ENCODE measurements around the gene HLA-G. TPM values are rescaled to one million over a fixed set of nuclear protein-coding genes. Genes with fewer than 3 reads are reported as not detected.
"Not testable (repeated sequence)": the region's sequence is repeated elsewhere in the genome, so short reads cannot be mapped to it uniquely, and the experiment has no call there.

HLA-G gene
- total RNA-seq (2021; ENCODE audit: unreplicated experiment) (not detected), Bru-seq, nascent RNA (percentile 20 among the genes with signal in this experiment), BruChase-seq, experiment 1, labeled RNA remaining after a 6-hour chase (percentile 27 among the genes with signal in this experiment), BruChase-seq, experiment 2, labeled RNA remaining after a 2-hour chase (percentile 15 among the genes with signal in this experiment)
- polyA plus RNA-seq (2012) = 0.11 TPM in 1 of 2 replicates, not detected in the other
- long read RNA-seq = 0 reads

DNA sequence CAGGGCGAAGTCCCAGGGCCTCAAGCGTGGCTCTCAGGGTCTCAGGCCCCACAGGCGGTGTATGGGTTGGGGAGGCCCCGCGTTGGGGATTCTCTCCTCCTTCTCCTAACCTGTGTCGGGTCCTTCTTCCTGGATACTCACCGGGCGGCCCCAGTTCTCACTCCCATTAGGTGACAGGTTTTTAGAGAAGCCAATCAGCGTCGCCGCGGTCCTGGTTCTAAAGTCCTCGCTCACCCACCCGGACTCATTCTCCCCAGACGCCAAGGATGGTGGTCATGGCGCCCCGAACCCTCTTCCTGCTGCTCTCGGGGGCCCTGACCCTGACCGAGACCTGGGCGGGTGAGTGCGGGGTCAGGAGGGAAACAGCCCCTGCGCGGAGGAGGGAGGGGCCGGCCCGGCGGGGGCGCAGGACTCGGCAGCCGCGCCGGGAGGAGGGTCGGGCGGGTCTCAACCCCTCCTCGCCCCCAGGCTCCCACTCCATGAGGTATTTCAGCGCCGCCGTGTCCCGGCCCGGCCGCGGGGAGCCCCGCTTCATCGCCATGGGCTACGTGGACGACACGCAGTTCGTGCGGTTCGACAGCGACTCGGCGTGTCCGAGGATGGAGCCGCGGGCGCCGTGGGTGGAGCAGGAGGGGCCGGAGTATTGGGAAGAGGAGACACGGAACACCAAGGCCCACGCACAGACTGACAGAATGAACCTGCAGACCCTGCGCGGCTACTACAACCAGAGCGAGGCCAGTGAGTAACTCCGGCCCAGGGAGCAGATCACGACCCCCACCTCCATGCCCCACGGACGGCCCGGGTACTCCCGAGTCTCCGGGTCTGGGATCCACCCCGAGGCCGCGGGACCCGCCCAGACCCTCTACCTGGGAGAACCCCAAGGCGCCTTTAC lies at the start of gene HLA-G:
TSS of gene HLA-G (plus strand) at position 247 of the 892 bp plus-strand sequence. CDS start at position 267, 20 bp downstream.
- POLR2A ChIA-PET = no interaction called here
- CTCF ChIA-PET = no interaction called here
- Histone ChIP-seq H2AFZ (ENCODE audit: low read depth, low read length, poor library complexity, severe bottlenecking) (no peak within 1 kb of the TSS), H3K27ac (ENCODE audit: low read depth, low read length) (no peak within 1 kb of the TSS), H3K4me3 (replicated peaks in 1 of 2; ENCODE audit: low read depth in 1 of 2, low read length in 2 of 2) (no peak within 1 kb of the TSS), H3K4me1 (ENCODE audit: control insufficient read depth in 1 of 2, insufficient read depth in 2 of 2, low read length in 2 of 2) (peaks cover 2 to 14% of the 10 kb centered on the region in 2 experiments; a peak in 2 of 4 replicates), H3K27me3 (ENCODE audit: insufficient read depth, low read length) (no peaks in the 10 kb centered on the region), H3K9me3 (ENCODE audit: control insufficient read depth in 1 of 2, insufficient read depth in 1 of 2, low read depth in 1 of 2, low read length in 2 of 2) (no peaks in the 10 kb centered on the region), H3K9ac (ENCODE audit: low read length) (no peak within 1 kb of the TSS), H4K20me1 (ENCODE audit: insufficient read depth) (no peaks in the 10 kb centered on the region), H3K36me3 (ENCODE audit: control insufficient read depth in 1 of 2, insufficient read depth in 2 of 2, low read length in 2 of 2) (no peaks in the 10 kb centered on the region), H3K9me2 (ENCODE audit: insufficient read depth) (no peaks in the 10 kb centered on the region), H3K4me2 (ENCODE audit: low read length) (no peak within 1 kb of the TSS), H3K79me2 (ENCODE audit: insufficient read depth, low read length) (no peaks in the 10 kb centered on the region)
- intact Hi-C loops (cut with micrococcal nuclease) = no loop called here
- DNase-seq (ENCODE audit: low read depth, low spot score) = no peak
- RAD21 ChIA-PET (ENCODE audit: low non-redundant PET in 1 of 2, low total read pairs in 2 of 2, uncharacterized antibody in 2 of 2, unreplicated experiment in 2 of 2) = no interaction called here
- no TSS peak for BruUV-seq (replicated peaks)
- TF ChIP-seq TCF7L2 (IDR thresholded peaks at IDR 0.05; ENCODE audit: borderline replicate concordance, extremely low read depth, insufficient read depth, insufficient read length) (no peak), SIN3A (IDR thresholded peaks at IDR 0.05; ENCODE audit: low read depth) (no peak), POLR2A (IDR thresholded peaks at IDR 0.05; ENCODE audit: borderline replicate concordance, extremely low read depth, insufficient read depth, insufficient read length) (no peak), SP1 (IDR thresholded peaks at IDR 0.05; ENCODE audit: low read depth) (no peak)
- TF ChIP-seq, protein P1, sequence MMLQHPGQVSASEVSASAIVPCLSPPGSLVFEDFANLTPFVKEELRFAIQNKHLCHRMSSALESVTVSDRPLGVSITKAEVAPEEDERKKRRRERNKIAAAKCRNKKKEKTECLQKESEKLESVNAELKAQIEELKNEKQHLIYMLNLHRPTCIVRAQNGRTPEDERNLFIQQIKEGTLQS (IDR thresholded peaks at IDR 0.05) = no peak
- no peak for ATAC-seq

DNA sequence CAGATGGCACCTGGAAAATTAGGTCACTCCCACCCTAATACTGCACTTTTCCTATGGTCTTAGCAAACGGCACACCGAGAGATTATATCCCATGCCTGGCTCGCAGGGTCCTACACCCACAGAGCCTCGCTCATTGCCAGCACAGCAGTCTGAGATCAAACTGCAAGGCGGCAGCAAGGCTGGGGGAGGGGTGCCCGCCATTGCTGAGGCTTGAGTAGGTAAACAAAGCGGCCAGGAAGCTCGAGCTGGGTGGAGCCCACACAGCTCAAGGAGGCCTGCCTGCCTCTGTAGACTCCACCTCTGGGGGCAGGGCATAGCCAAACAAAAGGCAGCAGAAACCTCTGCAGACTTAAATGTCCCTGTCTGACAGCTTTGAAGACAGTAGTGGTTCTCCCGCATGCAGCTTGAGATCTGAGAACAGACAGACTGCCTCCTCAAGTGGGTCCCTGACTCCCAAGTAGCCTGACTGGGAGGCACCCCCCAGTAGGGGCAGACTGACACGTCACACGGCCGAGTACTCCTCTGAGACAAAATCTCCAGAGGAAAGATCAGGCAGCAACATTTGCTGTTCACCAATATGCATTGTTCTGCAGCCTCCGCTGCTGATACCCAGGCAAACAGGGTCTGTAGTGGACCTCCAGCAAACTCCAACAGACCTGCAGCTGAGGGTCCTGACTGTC lies 47.5 kb upstream of the HLA-G start:
- DNase-seq (ENCODE audit: low read depth, low spot score); H3K4me1 ChIP-seq (ENCODE audit: control insufficient read depth in 1 of 2, insufficient read depth in 2 of 2, low read length in 2 of 2); H3K9ac ChIP-seq (ENCODE audit: low read length); CTCF ChIA-PET; RAD21 ChIA-PET (ENCODE audit: low non-redundant PET in 1 of 2, low total read pairs in 2 of 2, uncharacterized antibody in 2 of 2, unreplicated experiment in 2 of 2); H3K9me3 ChIP-seq (ENCODE audit: control insufficient read depth in 1 of 2, insufficient read depth in 1 of 2, low read depth in 1 of 2, low read length in 2 of 2); H3K27ac ChIP-seq (ENCODE audit: low read depth, low read length); H3K9me2 ChIP-seq (ENCODE audit: insufficient read depth); H2AFZ ChIP-seq (ENCODE audit: low read depth, low read length, poor library complexity, severe bottlenecking); H3K79me2 ChIP-seq (ENCODE audit: insufficient read depth, low read length); intact Hi-C loops (cut with micrococcal nuclease); H3K4me3 ChIP-seq (replicated peaks in 1 of 2; ENCODE audit: low read depth in 1 of 2, low read length in 2 of 2); ATAC-seq; H3K36me3 ChIP-seq (ENCODE audit: control insufficient read depth in 1 of 2, insufficient read depth in 2 of 2, low read length in 2 of 2); BruUV-seq (replicated peaks); H4K20me1 ChIP-seq (ENCODE audit: insufficient read depth); H3K4me2 ChIP-seq (ENCODE audit: low read length); H3K27me3 ChIP-seq (ENCODE audit: insufficient read depth, low read length); POLR2A ChIA-PET: not testable (repeated sequence)

Measured in HCT116 (cell line).